OCI-LY3 (cell line): ENCODE data around the gene AKR1C8.

ENCODE experiments used
- CTCF ChIP-seq: fragments of 200-600, 300-600 bp; sonication (generic); IDR thresholded peaks from 2 replicates; pipeline ENCODE4 v1.5.1; 2014; ENCODE audit warnings: antibody characterized with exemption, low read length, low read depth
- EZH2phosphoT487 ChIP-seq: fragments of 200-600 bp; shearing (Covaris generic); IDR thresholded peaks from 2 replicates; pipeline ENCODE4 v1.6.1; 2018; ENCODE audit warnings: antibody characterized with exemption, mixed run types, low read depth

- TF ChIP-seq CTCF (no peak), EZH2phosphoT487 (no peak)
These were observed 10.9 kb upstream of the AKR1C8 start for GRCh38 chr10:5195727-5196374.
